ENCODE measurements around the gene IL34. TPM values are rescaled to one million over a fixed set of nuclear protein-coding genes. Genes with fewer than 3 reads are reported as not detected.

The IL34 gene
- total RNA-seq, 1 experiment from 2014 or later = 0.35 TPM

DNA sequence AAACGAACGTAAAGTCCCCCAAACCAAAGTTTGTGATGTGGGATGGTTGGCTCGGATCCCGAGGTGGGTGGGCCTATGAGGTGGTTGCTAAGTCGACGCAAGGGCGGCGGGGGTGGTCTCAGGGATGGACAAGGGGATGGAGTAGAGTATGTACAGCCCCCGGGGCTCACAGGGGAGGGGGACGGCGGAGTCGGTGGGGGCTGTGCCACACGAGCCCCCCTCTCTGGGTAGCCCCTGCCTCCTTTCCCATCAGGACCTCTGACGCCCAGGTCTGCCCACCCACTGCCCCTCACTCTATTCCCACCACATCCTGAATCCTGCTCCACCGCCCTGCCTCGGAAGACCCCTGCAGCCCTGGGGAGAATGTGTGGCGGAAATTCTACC is 15.2 kb downstream of the IL34 start:
- Mint-ChIP-seq H3K27me3 (ENCODE audit: unreplicated experiment) (no peaks in the 10 kb centered on the region), H3K4me1 (ENCODE audit: low read depth, unreplicated experiment) (no peaks in the 10 kb centered on the region), H3K36me3 (ENCODE audit: insufficient read depth, unreplicated experiment) (peaks cover 14% of the 10 kb centered on the region), H3K9me3 (ENCODE audit: low read depth, unreplicated experiment) (peaks cover under 1% of the 10 kb centered on the region), H3K4me3 (ENCODE audit: low read depth, unreplicated experiment) (no peak overlapping the region), H3K27ac (ENCODE audit: unreplicated experiment) (no peak overlapping the region)
- TF ChIP-seq, protein P1, sequence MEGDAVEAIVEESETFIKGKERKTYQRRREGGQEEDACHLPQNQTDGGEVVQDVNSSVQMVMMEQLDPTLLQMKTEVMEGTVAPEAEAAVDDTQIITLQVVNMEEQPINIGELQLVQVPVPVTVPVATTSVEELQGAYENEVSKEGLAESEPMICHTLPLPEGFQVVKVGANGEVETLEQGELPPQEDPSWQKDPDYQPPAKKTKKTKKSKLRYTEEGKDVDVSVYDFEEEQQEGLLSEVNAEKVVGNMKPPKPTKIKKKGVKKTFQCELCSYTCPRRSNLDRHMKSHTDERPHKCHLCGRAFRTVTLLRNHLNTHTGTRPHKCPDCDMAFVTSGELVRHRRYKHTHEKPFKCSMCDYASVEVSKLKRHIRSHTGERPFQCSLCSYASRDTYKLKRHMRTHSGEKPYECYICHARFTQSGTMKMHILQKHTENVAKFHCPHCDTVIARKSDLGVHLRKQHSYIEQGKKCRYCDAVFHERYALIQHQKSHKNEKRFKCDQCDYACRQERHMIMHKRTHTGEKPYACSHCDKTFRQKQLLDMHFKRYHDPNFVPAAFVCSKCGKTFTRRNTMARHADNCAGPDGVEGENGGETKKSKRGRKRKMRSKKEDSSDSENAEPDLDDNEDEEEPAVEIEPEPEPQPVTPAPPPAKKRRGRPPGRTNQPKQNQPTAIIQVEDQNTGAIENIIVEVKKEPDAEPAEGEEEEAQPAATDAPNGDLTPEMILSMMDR (IDR thresholded peaks at IDR 0.05; ENCODE audit: unreplicated experiment) = no peak
- no TSS peak for BruUV-seq (replicated peaks)
- intact Hi-C loops (cut with micrococcal nuclease; ENCODE audit: unreplicated experiment) = no loop called here
- no peak for DNase-seq
- CTCF ChIA-PET = no interaction called here

DNA sequence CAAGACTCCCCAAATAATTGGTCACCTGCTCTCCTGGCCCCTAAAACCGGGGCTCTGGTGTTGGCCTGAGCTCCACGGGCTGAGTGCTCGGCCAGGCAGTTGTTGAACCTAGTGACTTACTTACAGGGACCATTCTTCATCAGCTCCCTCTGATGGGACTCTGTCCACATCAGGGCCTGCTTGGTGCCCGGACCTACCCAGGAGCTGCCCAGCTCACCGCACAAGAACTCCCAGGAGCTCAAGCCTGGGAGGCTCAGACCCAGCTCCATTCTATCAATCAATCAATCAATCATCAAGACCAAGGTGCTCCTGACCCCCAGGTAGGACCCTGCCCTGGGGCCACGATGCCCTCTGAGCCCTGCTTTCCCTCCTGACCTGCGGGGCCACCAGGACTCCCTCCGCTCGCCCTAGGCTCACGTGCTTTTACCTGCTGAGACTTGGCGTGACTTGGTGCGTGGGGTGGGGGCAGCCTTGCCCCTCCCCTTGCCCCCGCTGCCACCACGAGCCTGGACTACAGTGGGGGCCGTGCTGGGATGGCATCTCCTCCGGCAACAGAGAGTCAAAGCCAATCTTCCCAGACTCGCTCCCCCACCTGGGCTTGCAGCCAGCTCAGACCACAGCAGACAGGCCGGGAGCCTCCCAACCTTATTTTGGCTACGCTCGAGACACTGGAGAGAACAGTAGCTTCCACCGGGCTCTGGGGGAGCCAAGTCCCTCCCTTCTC is 15.7 kb downstream of the IL34 start:
- H3K9me3 Mint-ChIP-seq (ENCODE audit: low read depth, unreplicated experiment) = peaks cover 3% of the 10 kb centered on the region
- H3K27me3 Mint-ChIP-seq (ENCODE audit: unreplicated experiment) = no peaks in the 10 kb centered on the region
- DNase-seq = no peak
- H3K4me3 Mint-ChIP-seq (ENCODE audit: low read depth, unreplicated experiment) = no peak overlapping the region
- CTCF ChIA-PET = no interaction called here
- H3K27ac Mint-ChIP-seq (ENCODE audit: unreplicated experiment) = no peak overlapping the region
- no TSS peak for BruUV-seq (replicated peaks)
- TF ChIP-seq, protein P1 (IDR thresholded peaks at IDR 0.05; ENCODE audit: unreplicated experiment) = no peak
- H3K36me3 Mint-ChIP-seq (ENCODE audit: insufficient read depth, unreplicated experiment) = peaks cover 17% of the 10 kb centered on the region
- H3K4me1 Mint-ChIP-seq (ENCODE audit: low read depth, unreplicated experiment) = no peaks in the 10 kb centered on the region
- intact Hi-C loops (cut with micrococcal nuclease; ENCODE audit: unreplicated experiment) = no loop called here

DNA sequence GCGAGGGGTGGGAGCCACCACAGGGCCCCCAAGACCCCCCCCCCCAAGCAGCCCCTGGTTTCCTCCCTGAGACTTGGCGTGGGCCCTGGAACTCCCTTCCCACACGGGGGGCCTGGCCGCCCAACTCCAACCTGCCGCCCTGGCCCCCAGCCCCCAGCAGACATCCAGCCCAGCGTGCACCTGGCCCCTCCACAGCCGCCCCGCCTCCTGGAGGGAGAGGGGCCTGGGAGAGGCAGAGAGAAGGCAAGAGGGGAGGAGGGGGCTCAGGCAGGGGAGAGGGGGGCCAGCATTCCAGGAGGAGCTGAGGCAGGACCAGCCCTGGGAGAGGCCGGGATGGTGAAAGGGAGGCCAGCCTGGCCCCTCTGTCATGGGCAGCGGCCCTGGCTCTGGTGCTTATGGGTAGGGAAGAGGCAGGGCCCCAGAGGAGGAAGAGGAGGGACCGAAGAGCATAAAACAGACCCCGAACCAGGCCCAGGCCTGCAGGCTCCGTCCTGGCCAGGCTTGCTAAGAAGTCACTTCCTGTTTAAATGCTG is 16.7 kb downstream of the IL34 start:
- Mint-ChIP-seq H3K27me3 (ENCODE audit: unreplicated experiment) (no peaks in the 10 kb centered on the region), H3K4me1 (ENCODE audit: low read depth, unreplicated experiment) (no peaks in the 10 kb centered on the region), H3K36me3 (ENCODE audit: insufficient read depth, unreplicated experiment) (peaks cover 17% of the 10 kb centered on the region), H3K9me3 (ENCODE audit: low read depth, unreplicated experiment) (peaks cover 3% of the 10 kb centered on the region), H3K4me3 (ENCODE audit: low read depth, unreplicated experiment) (no peak overlapping the region), H3K27ac (ENCODE audit: unreplicated experiment) (no peak overlapping the region)
- intact Hi-C loops (cut with micrococcal nuclease; ENCODE audit: unreplicated experiment) = no loop called here
- CTCF ChIA-PET = interaction anchor here (0.7 to 0.8 kb wide), 2 partner anchors 29 to 1852 kb away, joined by 5 to 9 read pairs; no protein-coding TSS in a partner anchor
- TF ChIP-seq, protein P1 (IDR thresholded peaks at IDR 0.05; ENCODE audit: unreplicated experiment) = no peak
- DNase-seq = no peak
- BruUV-seq (replicated peaks) = no TSS peak

DNA sequence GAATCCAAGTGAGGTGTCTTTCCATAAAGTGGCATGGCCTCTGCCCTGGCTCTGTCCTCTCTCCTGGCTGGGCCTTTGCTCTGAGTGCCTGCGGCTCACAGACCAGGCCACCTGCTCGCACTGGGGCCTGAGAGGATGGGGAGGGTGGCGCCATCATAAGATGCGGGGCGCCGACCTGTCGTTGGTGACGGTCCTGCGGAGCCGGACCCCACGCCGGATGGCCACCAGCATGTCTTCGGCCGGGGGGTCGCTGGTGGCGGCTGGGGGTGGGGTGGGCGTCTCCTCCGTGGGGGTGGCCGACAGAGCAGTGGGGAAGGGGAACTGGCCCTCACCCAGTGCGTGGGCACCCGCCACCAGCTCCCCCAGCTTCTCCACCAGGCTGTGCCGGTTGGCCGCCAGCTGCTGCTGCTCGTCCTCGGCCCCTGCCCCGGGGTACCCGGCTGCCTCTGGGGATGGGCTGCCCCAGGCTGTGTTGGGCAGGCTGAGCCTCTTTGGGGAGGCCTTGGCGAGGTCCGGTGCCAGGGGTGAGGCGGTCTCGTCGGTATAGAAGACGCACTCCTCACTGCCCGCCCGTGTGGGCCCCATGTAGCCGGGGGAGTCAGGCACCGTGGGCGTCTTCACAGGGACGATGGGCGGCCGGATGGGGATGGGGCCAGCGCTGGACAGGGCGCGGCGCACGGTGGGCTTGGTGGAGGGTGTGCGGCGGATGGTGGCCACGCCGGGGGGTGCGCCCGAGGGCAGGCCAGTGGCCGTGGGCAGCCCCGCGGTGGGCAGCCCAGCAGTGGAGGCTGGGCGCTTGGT is 17.4 kb downstream of the IL34 start:
- peaks cover 18% of the 10 kb centered on the region for H3K36me3 Mint-ChIP-seq (ENCODE audit: insufficient read depth, unreplicated experiment)
- TF ChIP-seq, protein P1 (IDR thresholded peaks at IDR 0.05; ENCODE audit: unreplicated experiment) = no peak
- H3K4me3 Mint-ChIP-seq (ENCODE audit: low read depth, unreplicated experiment) = no peak overlapping the region
- H3K27ac Mint-ChIP-seq (ENCODE audit: unreplicated experiment) = no peak overlapping the region
- no TSS peak for BruUV-seq (replicated peaks)
- intact Hi-C loops (cut with micrococcal nuclease; ENCODE audit: unreplicated experiment) = no loop called here
- H3K27me3 Mint-ChIP-seq (ENCODE audit: unreplicated experiment) = no peaks in the 10 kb centered on the region
- CTCF ChIA-PET = interaction anchor here (0.7 to 0.8 kb wide), 2 partner anchors 29 to 1853 kb away, joined by 5 to 9 read pairs; no protein-coding TSS in a partner anchor
- H3K9me3 Mint-ChIP-seq (ENCODE audit: low read depth, unreplicated experiment) = peaks cover 3% of the 10 kb centered on the region
- H3K4me1 Mint-ChIP-seq (ENCODE audit: low read depth, unreplicated experiment) = no peaks in the 10 kb centered on the region
- DNase-seq = no peak
